NCI-H2107 (cell line): ENCODE measurements around the gene ANKRD66.
"Not testable (repeated sequence)": the region's sequence is repeated elsewhere in the genome, so short reads cannot be mapped to it uniquely, and the experiment has no call there.

ENCODE experiments used
- DNase-seq: peaks from one replicate; lab custom pipeline; 2025; lab: John Stamatoyannopoulos, UW

Gene ANKRD66

GRCh38 chr6:46755865-46756264 lies 9.1 kb downstream of the ANKRD66 start:
- no peak for DNase-seq

- no peak for DNase-seq
Observed at GRCh38 chr6:46756469-46757213, 9.9 kb downstream of the ANKRD66 start.

- DNase-seq = no peak
Observed at GRCh38 chr6:46757214-46757596, 10.5 kb downstream of the ANKRD66 start.

GRCh38 chr6:46758960-46759753 lies 12.4 kb downstream of the ANKRD66 start:
- DNase-seq = no peak

- DNase-seq = no peak
Observed at GRCh38 chr6:46760925-46761324, 14.2 kb downstream of the ANKRD66 start.

GRCh38 chr6:46763466-46763865 lies 16.7 kb downstream of the ANKRD66 start:
- no peak for DNase-seq

GRCh38 chr6:46764280-46764679 lies 17.5 kb downstream of the ANKRD66 start:
- not testable (repeated sequence) for DNase-seq

GRCh38 chr6:46764961-46765360 lies 18.2 kb downstream of the ANKRD66 start:
- DNase-seq = no peak

GRCh38 chr6:46772016-46772415 lies 25.3 kb downstream of the ANKRD66 start:
- no peak for DNase-seq

- no peak for DNase-seq
Observed at GRCh38 chr6:46772762-46773161, 26.0 kb downstream of the ANKRD66 start.

GRCh38 chr6:46773201-46773855 lies 26.6 kb downstream of the ANKRD66 start:
- no peak for DNase-seq

GRCh38 chr6:46774736-46775135 lies 28.0 kb downstream of the ANKRD66 start:
- DNase-seq = not testable (repeated sequence)

- no peak for DNase-seq
Observed at GRCh38 chr6:46776070-46776712, 29.5 kb downstream of the ANKRD66 start.

GRCh38 chr6:46777476-46778346 lies 31.0 kb downstream of the ANKRD66 start:
- no peak for DNase-seq

- peak; percentile 2 for DNase-seq
Observed at GRCh38 chr6:46781478-46782378, 35.0 kb downstream of the ANKRD66 start.

GRCh38 chr6:46784535-46784934 lies 37.8 kb downstream of the ANKRD66 start:
- no peak for DNase-seq

GRCh38 chr6:46787871-46788540 lies 41.3 kb downstream of the ANKRD66 start:
- no peak for DNase-seq

GRCh38 chr6:46788791-46789190 lies 42.1 kb downstream of the ANKRD66 start:
- DNase-seq = no peak

GRCh38 chr6:46789434-46790354 lies 43.0 kb downstream of the ANKRD66 start:
- DNase-seq = no peak
